HepG2 (cell line): ENCODE data around the gene UCKL1. TPM values are rescaled to one million over a fixed set of nuclear protein-coding genes. Genes with fewer than 3 reads are reported as not detected.

Source experiments
- ATM ChIP-seq: fragments of 450-650 bp; IDR thresholded peaks from 2 replicates; pipeline ENCODE4 v1.7.1; 2017; ENCODE audit warnings: mild to moderate bottlenecking, borderline replicate concordance
- HNRNPK ChIP-seq: fragments of 200-400 bp; formaldehyde crosslinking; IDR thresholded peaks from 2 replicates; pipeline ENCODE4 v1.6.1; 2018; ENCODE audit warnings: low read length, low read depth, moderate library complexity, mild to moderate bottlenecking; ENCODE audit not compliant: poor library complexity, severe bottlenecking
- JDP2 ChIP-seq: sonication (generic); formaldehyde crosslinking; IDR thresholded peaks from 2 replicates; pipeline ENCODE4 v1.8.1; 2022; ENCODE audit warnings: missing genetic modification reagents, borderline replicate concordance
- ONECUT2 ChIP-seq: sonication (generic); formaldehyde crosslinking; IDR thresholded peaks from 2 replicates; pipeline ENCODE4 v1.4.0; 2020; ENCODE audit warnings: missing genetic modification reagents
- PCBP1 ChIP-seq: fragments of 200-400 bp; formaldehyde crosslinking; IDR thresholded peaks from 2 replicates; pipeline ENCODE4 v1.6.1; 2017; ENCODE audit warnings: mild to moderate bottlenecking, low read depth, low read length, borderline replicate concordance
- PCBP2 ChIP-seq: fragments of 200-400 bp; formaldehyde crosslinking; optimal IDR thresholded peaks from 2 replicates; pipeline ENCODE3; 2018; ENCODE audit warnings: low read length, low read depth; ENCODE audit not compliant: poor library complexity, severe bottlenecking
- U2AF2 ChIP-seq: fragments of 200-400 bp; formaldehyde crosslinking; IDR thresholded peaks from 2 replicates; pipeline ENCODE4 v1.6.1; 2017; ENCODE audit warnings: low read depth, mild to moderate bottlenecking, low read length
- ZMYM3 ChIP-seq: sonication (generic); formaldehyde crosslinking; IDR thresholded peaks from 2 replicates; pipeline ENCODE4 v1.5.1; 2020; ENCODE audit warnings: mild to moderate bottlenecking, missing genetic modification reagents
- ZNF710 ChIP-seq: sonication (generic); formaldehyde crosslinking; IDR thresholded peaks from 2 replicates; pipeline ENCODE4 v1.5.0; 2020; ENCODE audit warnings: mild to moderate bottlenecking, missing genetic modification reagents, borderline replicate concordance
- ZSCAN29 ChIP-seq: sonication (generic); formaldehyde crosslinking; conservative IDR thresholded peaks from 2 replicates; pipeline ENCODE4 v1.4.0; 2020; ENCODE audit warnings: mild to moderate bottlenecking, missing genetic modification reagents
- ZZZ3 ChIP-seq: sonication (generic); formaldehyde crosslinking; IDR thresholded peaks from 2 replicates; pipeline ENCODE4 v1.4.0; 2020; ENCODE audit warnings: missing genetic modification reagents, mild to moderate bottlenecking, borderline replicate concordance
- polyA plus RNA-seq, 8 experiments: library from polyadenylated mRNA; depleted of rRNA in 3 of 8; stranded (reverse) in 7 of 8; unstranded in 1 of 8; fragments of >200 nt; fragmentation: Illumina TruSeq in 4 of 8; extraction: Trizol in 4 of 8; gene quantifications; 2 replicates each; pipeline versions ENCODE4 v1.2.1 to v1.2.3, GENCODE V29; 2011 to 2016; ENCODE audit warnings: low read depth in 4 of 8, missing spikeins in 1 of 8, mixed read lengths in 1 of 8; ENCODE audit not compliant: insufficient read depth in 1 of 8
- total RNA-seq, 5 experiments: library from RNA; depleted of rRNA; stranded (reverse); fragments of >200 nt; fragmentation: Illumina TruSeq; extraction: Trizol; gene quantifications; 2 replicates each; pipeline ENCODE4 v1.2.3, GENCODE V29; 2016; ENCODE audit warnings: low read depth in 1 of 5
- TF ChIP-seq, protein P1 (sequence below): sonication (generic); formaldehyde crosslinking; IDR thresholded peaks from 2 replicates; pipeline ENCODE4 v1.4.0; 2020; ENCODE audit warnings: low read depth, mild to moderate bottlenecking, missing genetic modification reagents
- TF ChIP-seq, protein P2 (sequence below): sonication (generic); formaldehyde crosslinking; IDR thresholded peaks from 2 replicates; pipeline ENCODE4 v1.5.1; 2020; ENCODE audit warnings: missing genetic modification reagents, mild to moderate bottlenecking, borderline replicate concordance
- TF ChIP-seq, protein P3 (sequence below): sonication (generic); formaldehyde crosslinking; IDR thresholded peaks from 2 replicates; pipeline ENCODE4 v1.4.0; 2020; ENCODE audit warnings: mild to moderate bottlenecking, missing genetic modification reagents

Gene UCKL1
- total and polyA plus RNA-seq, 2 of the 13 experiments (the other 11 are each of a cell fraction or from before 2014, with no cell fraction given): 50.2 to 126 TPM

GRCh38 chr20:63970714-63971431, 14.7 kb upstream of the UCKL1 start (continued):
- 0 out of 2 replicates have a peak, but pooled peaks have one; percentile 39 for TF ChIP-seq ATM
- TF ChIP-seq ZSCAN29 (CRISPR knock-in tag): 0 out of 2 replicates have a peak, but pooled peaks have one; percentile 20
- TF ChIP-seq HNRNPK: peak; percentile 25
- 0 out of 2 replicates have a peak, but pooled peaks have one; percentile 19 for TF ChIP-seq ZNF710 (CRISPR knock-in tag)
- TF ChIP-seq JDP2: no peak
- TF ChIP-seq, protein P1, sequence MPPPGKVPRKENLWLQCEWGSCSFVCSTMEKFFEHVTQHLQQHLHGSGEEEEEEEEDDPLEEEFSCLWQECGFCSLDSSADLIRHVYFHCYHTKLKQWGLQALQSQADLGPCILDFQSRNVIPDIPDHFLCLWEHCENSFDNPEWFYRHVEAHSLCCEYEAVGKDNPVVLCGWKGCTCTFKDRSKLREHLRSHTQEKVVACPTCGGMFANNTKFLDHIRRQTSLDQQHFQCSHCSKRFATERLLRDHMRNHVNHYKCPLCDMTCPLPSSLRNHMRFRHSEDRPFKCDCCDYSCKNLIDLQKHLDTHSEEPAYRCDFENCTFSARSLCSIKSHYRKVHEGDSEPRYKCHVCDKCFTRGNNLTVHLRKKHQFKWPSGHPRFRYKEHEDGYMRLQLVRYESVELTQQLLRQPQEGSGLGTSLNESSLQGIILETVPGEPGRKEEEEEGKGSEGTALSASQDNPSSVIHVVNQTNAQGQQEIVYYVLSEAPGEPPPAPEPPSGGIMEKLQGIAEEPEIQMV (CRISPR knock-in tag): no peak
- 0 out of 2 replicates have a peak, but pooled peaks have one; percentile 94 for TF ChIP-seq PCBP1
- no peak for TF ChIP-seq U2AF2
- TF ChIP-seq, protein P2, sequence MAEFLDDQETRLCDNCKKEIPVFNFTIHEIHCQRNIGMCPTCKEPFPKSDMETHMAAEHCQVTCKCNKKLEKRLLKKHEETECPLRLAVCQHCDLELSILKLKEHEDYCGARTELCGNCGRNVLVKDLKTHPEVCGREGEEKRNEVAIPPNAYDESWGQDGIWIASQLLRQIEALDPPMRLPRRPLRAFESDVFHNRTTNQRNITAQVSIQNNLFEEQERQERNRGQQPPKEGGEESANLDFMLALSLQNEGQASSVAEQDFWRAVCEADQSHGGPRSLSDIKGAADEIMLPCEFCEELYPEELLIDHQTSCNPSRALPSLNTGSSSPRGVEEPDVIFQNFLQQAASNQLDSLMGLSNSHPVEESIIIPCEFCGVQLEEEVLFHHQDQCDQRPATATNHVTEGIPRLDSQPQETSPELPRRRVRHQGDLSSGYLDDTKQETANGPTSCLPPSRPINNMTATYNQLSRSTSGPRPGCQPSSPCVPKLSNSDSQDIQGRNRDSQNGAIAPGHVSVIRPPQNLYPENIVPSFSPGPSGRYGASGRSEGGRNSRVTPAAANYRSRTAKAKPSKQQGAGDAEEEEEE (CRISPR knock-in tag): no peak
- 0 out of 2 replicates have a peak, but pooled peaks have one; percentile 17 for TF ChIP-seq ZZZ3 (CRISPR knock-in tag)
- TF ChIP-seq ZMYM3 (CRISPR knock-in tag): 0 out of 2 replicates have a peak, but pooled peaks have one; percentile 20
- TF ChIP-seq, protein P3, sequence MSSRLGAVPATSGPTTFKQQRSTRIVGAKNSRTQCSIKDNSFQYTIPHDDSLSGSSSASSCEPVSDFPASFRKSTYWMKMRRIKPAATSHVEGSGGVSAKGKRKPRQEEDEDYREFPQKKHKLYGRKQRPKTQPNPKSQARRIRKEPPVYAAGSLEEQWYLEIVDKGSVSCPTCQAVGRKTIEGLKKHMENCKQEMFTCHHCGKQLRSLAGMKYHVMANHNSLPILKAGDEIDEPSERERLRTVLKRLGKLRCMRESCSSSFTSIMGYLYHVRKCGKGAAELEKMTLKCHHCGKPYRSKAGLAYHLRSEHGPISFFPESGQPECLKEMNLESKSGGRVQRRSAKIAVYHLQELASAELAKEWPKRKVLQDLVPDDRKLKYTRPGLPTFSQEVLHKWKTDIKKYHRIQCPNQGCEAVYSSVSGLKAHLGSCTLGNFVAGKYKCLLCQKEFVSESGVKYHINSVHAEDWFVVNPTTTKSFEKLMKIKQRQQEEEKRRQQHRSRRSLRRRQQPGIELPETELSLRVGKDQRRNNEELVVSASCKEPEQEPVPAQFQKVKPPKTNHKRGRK (CRISPR knock-in tag): peak; percentile 97
- no peak for TF ChIP-seq ONECUT2
- TF ChIP-seq PCBP2: peak; percentile 99
